SW480 (cell line): ENCODE measurements around the gene DLL3.

ENCODE experiments used
- DNase-seq: peaks from one replicate; pipeline ENCODE4 v3.0.0-alpha.2; 2016; ENCODE audit warnings: low spot score

DLL3 gene

GRCh38 chr19:39554701-39555311, 56.1 kb downstream of the DLL3 start:
- DNase-seq = no peak

GRCh38 chr19:39555883-39556282, 57.1 kb downstream of the DLL3 start:
- DNase-seq = no peak
